HEK293 (cell line): Measurements from ENCODE around the gene TTC13.

Source experiments
- CTCF ChIA-PET: fragments of 350-600 bp; formaldehyde crosslinking; extraction: SDS; loops from one replicate; lab custom pipeline; 2021; ENCODE audit warnings: antibody characterized with exemption; lab: Yijun Ruan, JAX
- POLR2A ChIA-PET: fragments of 300-600 bp; formaldehyde crosslinking; extraction: SDS; loops from one replicate; lab custom pipeline; 2020; ENCODE audit warnings: antibody characterized with exemption, inconsistent platforms; lab: Yijun Ruan, JAX
- H3K27ac ChIP-seq: fragments of 200-500 bp; sonication (Bioruptor generic); 2 replicates; pipeline ENCODE4 v1.5.1; 2014; ENCODE audit warnings: low read depth, low read length, control low read depth, inconsistent platforms; ENCODE audit errors: extremely low read depth
- H3K36me3 ChIP-seq, 2 experiments: fragments of 200-500 bp in 1 of 2; sonication (Bioruptor generic) in 1 of 2; 1 replicate in 1 of 2; 2 replicates in 1 of 2; pipeline ENCODE4 v1.5.1; 2014 to 2017; ENCODE audit warnings: inconsistent platforms in 2 of 2, low read length in 2 of 2; ENCODE audit not compliant: control insufficient read depth in 2 of 2, insufficient read depth in 1 of 2
- H3K4me1 ChIP-seq: fragments of 200-500 bp; sonication (Bioruptor generic); 2 replicates; pipeline ENCODE4 v1.5.1; 2014; ENCODE audit warnings: mild to moderate bottlenecking, low read length, inconsistent platforms; ENCODE audit not compliant: control insufficient read depth, insufficient read depth
- H3K4me3 ChIP-seq: 2 replicates; pipeline ENCODE4 v1.5.1; 2011; ENCODE audit warnings: low read depth, mild to moderate bottlenecking, control low read depth, low read length, moderate library complexity
- H3K9me3 ChIP-seq: fragments of 200-500 bp; sonication (Bioruptor generic); 2 replicates; pipeline ENCODE4 v1.5.1; 2014; ENCODE audit warnings: low read depth, low read length, inconsistent platforms; ENCODE audit not compliant: control insufficient read depth, insufficient read depth
- INSM2 ChIP-seq: fragments of 450-650 bp; formaldehyde crosslinking; IDR thresholded peaks from 2 replicates; pipeline ENCODE4 v1.5.1; 2016; ENCODE audit warnings: missing biosample characterization, missing genetic modification characterization
- MYNN ChIP-seq: fragments of 450-650 bp; formaldehyde crosslinking; IDR thresholded peaks from 2 replicates; pipeline ENCODE4 v1.5.1; 2016; ENCODE audit warnings: missing biosample characterization, missing genetic modification characterization, borderline replicate concordance
- REPIN1 ChIP-seq: fragments of 450-650 bp; formaldehyde crosslinking; IDR thresholded peaks from 2 replicates; pipeline ENCODE4 v1.5.1; 2017; ENCODE audit warnings: missing biosample characterization, missing genetic modification characterization, low read depth
- SP3 ChIP-seq: fragments of 450-650 bp; formaldehyde crosslinking; IDR thresholded peaks from 2 replicates; pipeline ENCODE4 v1.5.1; 2016; ENCODE audit warnings: missing biosample characterization, missing genetic modification characterization
- ZIC2 ChIP-seq: fragments of 450-650 bp; formaldehyde crosslinking; IDR thresholded peaks from 2 replicates; pipeline ENCODE4 v1.5.1; 2016; ENCODE audit warnings: missing biosample characterization, missing genetic modification characterization
- ZNF132 ChIP-seq: fragments of 450-650 bp; formaldehyde crosslinking; IDR thresholded peaks from 2 replicates; pipeline ENCODE4 v1.5.1; 2017; ENCODE audit warnings: missing biosample characterization, missing genetic modification characterization, borderline replicate concordance
- ZNF146 ChIP-seq: fragments of 450-650 bp; formaldehyde crosslinking; IDR thresholded peaks from 2 replicates; pipeline ENCODE4 v1.5.1; 2016; ENCODE audit warnings: missing biosample characterization, missing genetic modification characterization
- ZNF175 ChIP-seq: fragments of 450-650 bp; formaldehyde crosslinking; IDR thresholded peaks from 2 replicates; pipeline ENCODE4 v1.5.1; 2016; ENCODE audit warnings: missing biosample characterization, missing genetic modification characterization
- ZNF37A ChIP-seq: fragments of 450-650 bp; IDR thresholded peaks from 2 replicates; pipeline ENCODE4 v1.5.1; 2018; ENCODE audit warnings: missing biosample characterization, missing genetic modification characterization
- ZNF398 ChIP-seq: fragments of 450-650 bp; formaldehyde crosslinking; IDR thresholded peaks from 2 replicates; pipeline ENCODE4 v1.5.1; 2017; ENCODE audit warnings: missing biosample characterization, missing genetic modification characterization
- ZNF473 ChIP-seq: fragments of 450-650 bp; formaldehyde crosslinking; IDR thresholded peaks from 2 replicates; pipeline ENCODE4 v1.5.1; 2017; ENCODE audit warnings: missing biosample characterization, missing genetic modification characterization
- ZNF510 ChIP-seq: fragments of 450-650 bp; formaldehyde crosslinking; IDR thresholded peaks from 2 replicates; pipeline ENCODE4 v1.5.1; 2018; ENCODE audit warnings: mild to moderate bottlenecking, missing genetic modification characterization, missing biosample characterization; ENCODE audit not compliant: insufficient replicate concordance
- ZNF580 ChIP-seq: fragments of 450-650 bp; formaldehyde crosslinking; IDR thresholded peaks from 2 replicates; pipeline ENCODE4 v1.5.1; 2016; ENCODE audit warnings: missing biosample characterization, missing genetic modification characterization
- ZNF600 ChIP-seq: fragments of 450-650 bp; formaldehyde crosslinking; IDR thresholded peaks from 2 replicates; pipeline ENCODE4 v1.5.1; 2016; ENCODE audit warnings: missing biosample characterization, missing genetic modification characterization
- ZNF610 ChIP-seq: fragments of 450-650 bp; formaldehyde crosslinking; IDR thresholded peaks from 2 replicates; pipeline ENCODE4 v1.5.1; 2016; ENCODE audit warnings: missing biosample characterization, missing genetic modification characterization, borderline replicate concordance
- ZNF623 ChIP-seq: fragments of 450-650 bp; formaldehyde crosslinking; IDR thresholded peaks from 2 replicates; pipeline ENCODE4 v1.5.1; 2016; ENCODE audit warnings: missing biosample characterization, missing genetic modification characterization
- ZNF707 ChIP-seq: fragments of 450-650 bp; formaldehyde crosslinking; IDR thresholded peaks from 2 replicates; pipeline ENCODE4 v1.5.1; 2016; ENCODE audit warnings: missing biosample characterization, missing genetic modification characterization
- ZNF777 ChIP-seq: fragments of 450-650 bp; formaldehyde crosslinking; IDR thresholded peaks from 2 replicates; pipeline ENCODE4 v1.5.1; 2017; ENCODE audit warnings: missing biosample characterization, missing genetic modification characterization, borderline replicate concordance
- ZNF843 ChIP-seq: fragments of 450-650 bp; formaldehyde crosslinking; IDR thresholded peaks from 2 replicates; pipeline ENCODE4 v1.5.1; 2016; ENCODE audit warnings: missing biosample characterization, missing genetic modification characterization
- ZSCAN16 ChIP-seq: fragments of 450-650 bp; formaldehyde crosslinking; IDR thresholded peaks from 2 replicates; pipeline ENCODE4 v1.5.1; 2016; ENCODE audit warnings: missing biosample characterization, missing genetic modification characterization
- ZSCAN30 ChIP-seq: fragments of 450-650 bp; IDR thresholded peaks from 2 replicates; pipeline ENCODE4 v1.5.1; 2018; ENCODE audit warnings: missing biosample characterization, mild to moderate bottlenecking, missing genetic modification characterization, moderate library complexity
- ZXDB ChIP-seq: fragments of 450-650 bp; formaldehyde crosslinking; IDR thresholded peaks from 2 replicates; pipeline ENCODE4 v1.5.1; 2016; ENCODE audit warnings: missing biosample characterization, missing genetic modification characterization
- TF ChIP-seq, protein P1 (sequence below): fragments of 450-650 bp; formaldehyde crosslinking; IDR thresholded peaks from 2 replicates; pipeline ENCODE4 v1.5.1; 2017; ENCODE audit warnings: missing biosample characterization, missing genetic modification characterization
- TF ChIP-seq, protein P2 (sequence below): fragments of 450-650 bp; formaldehyde crosslinking; IDR thresholded peaks from 2 replicates; pipeline ENCODE4 v1.5.1; 2017; ENCODE audit warnings: missing biosample characterization, missing genetic modification characterization

TTC13 gene

GRCh38 chr1:230948301-230948700 lies 30.4 kb downstream of the TTC13 start:
- H3K9me3 ChIP-seq = no peaks in the 10 kb centered on the region
- ChIA-PET POLR2A (interaction anchor here (1.3 kb wide), 1 partner anchor 19 kb away, joined by 4 read pairs; no protein-coding TSS in a partner anchor), CTCF (interaction anchor here (0.6 kb wide), 1 partner anchor 82 kb away, joined by 3 read pairs; no protein-coding TSS in a partner anchor)
- TF ChIP-seq ZNF132 (tag by site-specific recombination) = no peak
- no peak for TF ChIP-seq ZNF777 (tag by site-specific recombination)
- no peak for TF ChIP-seq ZNF175 (tag by site-specific recombination)
- TF ChIP-seq ZNF623 = no peak
- no peak for TF ChIP-seq ZNF510 (tag by site-specific recombination)
- TF ChIP-seq ZNF610 = no peak
- H3K27ac ChIP-seq = no peak overlapping the region
- H3K4me3 ChIP-seq = no peak overlapping the region
- peaks cover 10% of the 10 kb centered on the region for H3K4me1 ChIP-seq
- peaks cover 7 to 11% of the 10 kb centered on the region in 2 experiments; a peak in 2 of 3 replicates for H3K36me3 ChIP-seq

DNA sequence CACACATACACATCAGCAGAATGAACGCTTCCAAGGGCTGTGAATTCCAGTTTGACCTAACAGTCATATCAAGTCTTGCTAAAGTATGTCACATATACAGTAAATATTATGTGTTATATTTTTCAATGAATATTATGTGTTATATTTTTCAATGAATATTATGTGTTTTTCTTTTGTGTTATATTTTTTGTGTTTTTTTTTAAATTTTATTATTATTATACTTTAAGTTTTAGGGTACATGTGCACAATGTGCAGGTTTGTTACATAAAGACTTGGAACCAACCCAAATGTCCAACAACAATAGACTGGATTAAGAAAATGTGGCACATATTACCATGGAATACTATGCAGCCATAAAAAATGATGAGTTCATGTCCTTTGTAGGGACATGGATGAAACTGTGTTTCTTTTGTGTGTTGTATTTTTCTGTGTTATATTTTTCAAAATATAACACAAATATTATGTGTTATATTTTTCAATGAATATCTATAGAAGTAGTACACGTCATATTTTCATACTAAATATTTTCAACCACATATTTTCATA lies 35.5 kb downstream of the TTC13 start:
- Histone ChIP-seq H3K9me3 (no peaks in the 10 kb centered on the region), H3K36me3 (peaks cover 0 to 13% of the 10 kb centered on the region in 2 experiments; a peak in 1 of 3 replicates)
- CTCF ChIA-PET = interaction anchor here (0.9 to 1.3 kb wide), 2 partner anchors 8 to 11 kb away, joined by 3 read pairs; no protein-coding TSS in a partner anchor

More for the DNA sequence above, 35.5 kb downstream of the TTC13 start:
- no peak overlapping the region for H3K4me3 ChIP-seq
- H3K27ac ChIP-seq = no peak overlapping the region
- POLR2A ChIA-PET = no interaction called here
- peaks cover 21% of the 10 kb centered on the region for H3K4me1 ChIP-seq
- TF ChIP-seq, protein P1, sequence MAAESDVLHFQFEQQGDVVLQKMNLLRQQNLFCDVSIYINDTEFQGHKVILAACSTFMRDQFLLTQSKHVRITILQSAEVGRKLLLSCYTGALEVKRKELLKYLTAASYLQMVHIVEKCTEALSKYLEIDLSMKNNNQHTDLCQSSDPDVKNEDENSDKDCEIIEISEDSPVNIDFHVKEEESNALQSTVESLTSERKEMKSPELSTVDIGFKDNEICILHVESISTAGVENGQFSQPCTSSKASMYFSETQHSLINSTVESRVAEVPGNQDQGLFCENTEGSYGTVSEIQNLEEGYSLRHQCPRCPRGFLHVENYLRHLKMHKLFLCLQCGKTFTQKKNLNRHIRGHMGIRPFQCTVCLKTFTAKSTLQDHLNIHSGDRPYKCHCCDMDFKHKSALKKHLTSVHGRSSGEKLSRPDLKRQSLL = no peak
- TF ChIP-seq ZSCAN30 (tag by site-specific recombination) (no peak), REPIN1 (no peak), ZNF37A (tag by site-specific recombination) (no peak), ZSCAN16 (tag by site-specific recombination) (no peak), ZXDB (no peak), ZNF473 (tag by site-specific recombination) (no peak), ZNF398 (no peak), ZIC2 (tag by site-specific recombination) (no peak), SP3 (no peak), ZNF146 (tag by site-specific recombination) (peak; percentile 98), INSM2 (tag by site-specific recombination) (no peak), ZNF600 (no peak), ZNF707 (tag by site-specific recombination) (no peak), ZNF843 (tag by site-specific recombination) (no peak), ZNF580 (tag by site-specific recombination) (peak; percentile 94), MYNN (no peak)
- TF ChIP-seq, protein P2, sequence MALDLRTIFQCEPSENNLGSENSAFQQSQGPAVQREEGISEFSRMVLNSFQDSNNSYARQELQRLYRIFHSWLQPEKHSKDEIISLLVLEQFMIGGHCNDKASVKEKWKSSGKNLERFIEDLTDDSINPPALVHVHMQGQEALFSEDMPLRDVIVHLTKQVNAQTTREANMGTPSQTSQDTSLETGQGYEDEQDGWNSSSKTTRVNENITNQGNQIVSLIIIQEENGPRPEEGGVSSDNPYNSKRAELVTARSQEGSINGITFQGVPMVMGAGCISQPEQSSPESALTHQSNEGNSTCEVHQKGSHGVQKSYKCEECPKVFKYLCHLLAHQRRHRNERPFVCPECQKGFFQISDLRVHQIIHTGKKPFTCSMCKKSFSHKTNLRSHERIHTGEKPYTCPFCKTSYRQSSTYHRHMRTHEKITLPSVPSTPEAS (tag by site-specific recombination) = no peak
